Endothelial cell of umbilical vein (primary cell): ENCODE results near the gene USP4.

Experiments
- CTCF ChIP-seq, 2 donors: IDR thresholded peaks; 1 replicate in 1 of 2; 2 replicates in 1 of 2; pipeline ENCODE4 v1.5.1; 2011; ENCODE audit warnings: low read length in 2 of 2, mild to moderate bottlenecking in 2 of 2, moderate library complexity in 2 of 2, control low read depth in 1 of 2, inconsistent platforms in 1 of 2, low read depth in 1 of 2; ENCODE audit not compliant: insufficient read depth in 1 of 2; ENCODE audit errors: extremely low read depth in 1 of 2
- EZH2 ChIP-seq: IDR thresholded peaks from 2 replicates; pipeline ENCODE4 v1.6.1; 2012; ENCODE audit warnings: borderline replicate concordance, low read depth, mild to moderate bottlenecking, moderate library complexity, low read length, inconsistent platforms; ENCODE audit not compliant: severe bottlenecking
- FOS ChIP-seq: IDR thresholded peaks from 2 replicates; pipeline ENCODE4 v1.6.1; 2011; ENCODE audit warnings: mild to moderate bottlenecking, low read length, moderate library complexity, borderline replicate concordance; ENCODE audit not compliant: insufficient read depth
- JUN ChIP-seq: IDR thresholded peaks from 2 replicates; pipeline ENCODE4 v1.6.1; 2011; ENCODE audit warnings: borderline replicate concordance, low read depth; ENCODE audit not compliant: insufficient read length, insufficient read depth
- POLR2A ChIP-seq: IDR thresholded peaks from 2 replicates; pipeline ENCODE4 v1.6.1; 2012; ENCODE audit warnings: low read depth, mild to moderate bottlenecking, control low read depth, low read length
- POLR2AphosphoS5 ChIP-seq: IDR thresholded peaks from 2 replicates; pipeline ENCODE4 v1.6.1; 2012; ENCODE audit warnings: low read depth, mild to moderate bottlenecking, control low read depth, low read length, moderate library complexity; ENCODE audit not compliant: insufficient read depth

- no peak for TF ChIP-seq JUN
- TF ChIP-seq POLR2AphosphoS5: no peak
- no peak for TF ChIP-seq POLR2A
- TF ChIP-seq CTCF (IDR thresholded peaks at IDR 0.05; ENCODE audit: extremely low read depth in 1 of 2, insufficient read depth in 1 of 2, low read depth in 1 of 2, low read length in 2 of 2): no peak
- TF ChIP-seq EZH2: no peak
- TF ChIP-seq FOS: no peak
These were observed 60.5 kb downstream of the USP4 start for GRCh38 chr3:49279376-49279775.
